ENCODE data around the gene GRM3.

Gene GRM3

GRCh38 chr7:86706406-86706805 lies 62.7 kb downstream of the GRM3 start:
- peak; percentile 63 for DNase-seq

GRCh38 chr7:86708031-86708680 lies 64.4 kb downstream of the GRM3 start:
- DNase-seq, result peak; percentile 67

DNA sequence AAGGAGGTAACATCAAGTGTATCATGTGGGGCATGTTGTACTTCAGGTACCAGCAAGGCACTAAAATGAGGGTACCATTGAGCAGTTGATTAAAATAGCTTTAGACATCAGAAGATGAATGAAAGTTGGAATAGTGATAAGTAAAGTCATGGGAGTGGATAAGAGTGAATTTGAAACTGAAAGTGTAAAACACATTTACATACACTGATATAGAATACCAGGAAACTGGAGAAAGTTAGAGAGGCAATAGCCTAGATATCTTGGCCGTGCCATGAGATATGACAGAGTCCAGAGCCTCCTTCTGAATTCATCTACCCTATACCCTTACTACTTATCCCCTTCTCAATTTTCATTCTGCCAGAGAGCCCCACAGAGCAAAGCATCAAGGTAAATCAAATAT lies 76.6 kb downstream of the GRM3 start:
- no peak for DNase-seq

DNA sequence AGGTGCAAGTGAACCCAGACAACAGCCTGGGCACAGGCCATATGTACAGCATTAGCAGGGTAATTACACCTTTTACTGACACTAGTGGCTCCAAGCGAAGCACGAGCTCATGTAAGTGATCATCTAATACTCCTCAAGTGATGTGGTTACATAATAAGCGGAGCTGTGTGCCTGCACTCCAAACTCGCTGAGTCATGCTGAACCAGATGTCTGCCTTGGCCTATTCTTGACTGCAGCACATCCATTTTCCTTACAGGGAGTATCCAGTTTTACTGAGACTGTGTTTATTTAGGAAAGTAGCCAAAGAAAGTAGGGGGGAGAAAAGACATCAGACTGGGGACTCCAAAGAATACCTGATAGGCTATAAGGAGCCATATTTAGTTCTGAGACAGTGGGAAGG lies 90.1 kb downstream of the GRM3 start:
- no peak for DNase-seq

DNA sequence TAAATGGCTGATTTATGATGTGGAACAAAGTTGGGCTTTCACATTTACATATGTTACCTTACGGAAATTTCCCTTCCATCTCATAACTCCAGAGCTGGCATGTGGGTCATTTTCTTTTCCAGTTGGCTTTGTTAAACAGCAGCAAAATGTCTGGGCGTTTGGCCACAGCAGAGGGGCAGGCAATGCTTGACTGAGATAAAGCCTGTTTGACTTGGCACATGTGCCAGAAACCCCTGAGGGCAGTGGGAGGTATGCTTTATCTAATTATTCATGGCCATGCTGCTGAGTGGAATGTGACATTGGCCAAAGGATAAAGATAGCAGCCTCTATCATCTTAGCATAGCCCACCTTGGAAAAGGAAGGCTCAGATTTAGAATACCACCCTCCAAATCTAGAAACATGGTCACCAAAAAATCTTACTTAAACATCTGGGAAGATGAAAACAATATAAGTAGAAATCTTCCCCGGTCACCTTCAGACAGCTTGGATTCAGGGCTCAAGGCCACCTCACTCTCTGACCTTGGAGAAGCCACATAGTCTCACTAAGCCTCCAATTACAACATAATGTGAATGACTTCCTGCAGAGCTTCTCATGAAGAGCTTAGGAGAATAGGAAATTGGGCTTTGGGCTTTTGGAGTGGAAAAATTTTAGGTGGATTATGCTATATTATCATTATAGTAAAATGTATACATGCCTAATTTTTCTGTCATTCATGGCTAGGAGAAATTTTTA lies 101.5 kb downstream of the GRM3 start:
- DNase-seq, result no peak

GRCh38 chr7:86747698-86748097 lies 104.0 kb downstream of the GRM3 start:
- no peak for DNase-seq

- DNase-seq, result no peak
Observed at GRCh38 chr7:86748201-86748600, 104.5 kb downstream of the GRM3 start.

DNA sequence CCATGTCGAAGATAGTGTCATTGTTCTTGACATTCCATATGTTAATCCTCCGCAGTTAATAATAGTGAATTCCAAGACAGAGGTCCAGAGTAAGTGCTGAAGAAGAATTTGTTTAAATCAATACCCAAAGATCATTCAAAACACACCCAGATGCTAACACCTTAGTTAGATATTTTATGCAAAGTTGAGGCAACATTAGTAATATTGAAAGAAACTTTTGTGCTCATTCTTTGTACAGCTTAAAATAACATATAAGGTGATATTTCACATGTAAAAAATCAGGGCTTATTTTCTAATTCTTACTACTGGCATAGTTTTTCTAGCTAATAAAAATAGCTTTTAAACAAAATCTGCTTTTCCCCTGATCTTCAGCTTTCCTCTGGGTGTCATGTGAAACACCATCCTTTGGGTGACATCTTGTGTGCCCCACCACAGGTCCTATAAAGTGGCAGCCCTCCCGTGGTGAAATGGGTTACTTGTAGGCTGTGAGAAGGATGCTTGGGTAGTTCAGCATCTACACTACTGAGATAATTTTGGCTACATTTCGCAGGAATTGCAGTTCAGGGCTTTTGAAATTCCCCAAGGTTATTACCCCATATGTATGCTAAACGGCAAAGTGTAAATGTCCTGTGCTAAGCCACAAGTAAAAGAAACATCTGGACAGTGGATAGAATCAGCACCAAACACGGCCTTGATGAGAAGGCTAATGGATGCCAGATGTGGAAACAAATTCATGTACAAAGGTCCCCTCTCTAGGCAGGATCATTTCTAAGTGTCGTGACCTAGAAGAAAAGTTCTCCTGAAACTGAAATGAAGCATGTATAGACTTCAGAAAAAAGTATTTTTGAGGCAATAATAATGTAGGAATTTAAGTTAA lies 105.4 kb downstream of the GRM3 start:
- DNase-seq, result no peak

DNA sequence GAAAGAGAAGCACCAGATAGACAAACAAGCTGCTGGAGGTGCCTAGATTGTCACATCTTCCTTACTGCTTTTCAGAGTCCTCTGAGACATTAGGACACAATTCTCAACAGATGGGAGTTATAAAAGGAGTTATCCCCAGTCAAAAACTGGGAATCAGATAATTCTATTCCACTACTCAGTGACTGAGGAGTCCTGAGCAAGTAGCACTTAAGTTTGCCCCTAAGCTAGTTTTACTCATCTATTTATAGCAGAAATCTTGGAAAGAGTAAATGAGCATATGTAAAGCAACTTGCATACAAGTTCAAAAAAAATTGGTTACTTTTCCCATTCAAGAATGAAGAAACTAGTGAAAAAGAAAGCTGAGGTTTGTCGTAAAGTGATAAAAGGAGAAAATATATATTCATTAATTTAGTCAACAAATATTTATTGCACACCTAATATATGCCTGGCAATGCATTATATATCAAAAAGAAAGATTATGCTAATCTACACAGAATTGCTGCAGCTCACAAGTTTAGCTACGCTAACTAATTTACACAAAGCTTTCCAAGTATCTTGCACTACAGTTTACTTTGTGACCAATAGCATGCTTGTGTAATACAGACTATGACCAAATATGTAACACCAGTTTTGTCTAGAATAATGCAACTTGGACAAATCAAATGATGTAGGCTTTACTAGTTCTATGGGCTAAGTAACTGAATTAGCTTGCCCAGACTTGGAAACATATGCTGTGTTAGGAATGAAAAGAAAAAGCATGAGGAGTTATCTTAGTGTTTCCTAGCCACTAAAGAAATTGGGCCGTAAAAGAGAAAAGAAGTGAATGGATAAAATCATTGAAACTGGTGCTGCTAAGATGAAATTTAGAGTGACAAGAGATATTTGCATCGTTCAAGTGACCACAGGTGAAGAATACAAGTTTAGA lies 106.3 kb downstream of the GRM3 start:
- no peak for DNase-seq

DNA sequence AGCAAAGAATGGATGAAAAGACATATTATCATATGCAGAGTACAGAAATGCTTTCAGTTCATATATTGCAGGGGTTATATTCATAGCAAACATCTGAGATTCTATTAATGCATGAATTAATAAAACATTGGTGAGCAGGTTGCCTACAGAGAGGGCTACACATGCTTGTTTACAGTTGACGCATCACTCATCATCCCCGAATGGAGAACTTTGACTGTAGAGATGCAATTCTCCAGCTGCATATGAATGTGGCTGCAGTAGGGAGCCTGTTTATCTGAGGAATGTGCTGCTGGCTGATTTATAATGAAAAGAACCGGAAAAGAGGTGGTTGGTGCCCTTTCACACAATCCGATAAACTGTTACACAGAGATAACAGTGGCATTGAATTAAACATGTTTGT lies 116.5 kb downstream of the GRM3 start:
- DNase-seq, result no peak

GRCh38 chr7:86762129-86762528 lies 118.4 kb downstream of the GRM3 start:
- DNase-seq, result no peak

DNA sequence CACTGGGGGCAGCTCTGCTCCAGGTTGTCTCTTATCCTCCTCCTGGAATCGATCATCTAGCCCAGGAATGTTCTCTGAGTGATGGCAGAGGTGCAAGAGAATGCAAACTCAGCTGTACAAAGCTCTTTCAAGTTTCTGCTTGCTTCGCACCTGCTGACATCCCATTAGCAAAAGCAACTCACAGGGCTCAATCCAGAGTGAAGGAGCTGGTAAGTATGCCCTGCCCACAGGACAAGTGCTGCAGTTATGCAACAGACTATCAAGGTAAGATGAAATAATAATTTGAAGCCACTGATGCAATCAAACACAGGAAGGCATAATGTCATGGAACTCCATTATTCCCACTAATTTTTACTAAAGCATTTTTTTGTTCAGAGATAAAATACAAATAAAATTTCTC lies 122.2 kb downstream of the GRM3 start:
- DNase-seq, result no peak

DNA sequence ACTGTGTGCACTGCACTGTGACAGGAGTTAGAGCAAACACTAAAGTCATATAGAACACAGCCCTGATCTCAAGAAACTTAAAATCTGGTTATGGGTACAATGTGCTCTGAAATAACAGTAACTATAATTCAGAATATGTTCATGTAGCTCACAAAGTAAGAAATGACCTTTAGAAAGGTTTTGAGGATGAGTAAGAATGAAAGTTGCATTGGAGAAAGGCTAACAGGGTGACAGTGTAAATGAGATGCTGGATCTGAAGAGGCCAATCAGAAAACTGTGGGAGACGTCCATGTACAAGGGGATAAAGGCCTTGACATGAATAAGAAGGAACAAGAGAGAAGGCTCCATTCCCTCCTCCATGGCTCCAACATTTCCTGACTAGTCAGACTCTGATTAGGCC lies 124.7 kb downstream of the GRM3 start:
- no peak for DNase-seq

GRCh38 chr7:86768967-86769760 lies 125.5 kb downstream of the GRM3 start:
- DNase-seq, result no peak

DNA sequence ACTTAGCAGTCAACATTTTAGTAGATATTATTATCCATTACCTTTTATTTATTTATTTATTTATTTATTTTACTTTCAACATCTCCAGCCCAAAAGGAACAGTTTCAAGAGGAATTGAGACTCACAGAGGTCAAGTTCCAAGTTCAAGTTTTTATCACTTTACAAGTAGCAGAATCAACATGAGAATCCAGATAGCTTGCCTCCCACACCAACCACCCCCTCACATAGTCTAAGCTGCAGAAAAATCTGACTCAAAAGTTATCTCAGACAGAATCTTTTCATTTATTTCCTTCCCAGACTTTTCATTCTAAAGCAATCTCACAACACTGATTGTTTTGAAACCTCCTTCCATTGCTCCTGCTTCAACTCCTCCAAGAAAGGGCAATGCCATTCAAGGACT lies 129.6 kb downstream of the GRM3 start:
- DNase-seq, result no peak

- DNase-seq, result no peak
Observed at GRCh38 chr7:86775203-86775602, 131.5 kb downstream of the GRM3 start.

GRCh38 chr7:86776136-86776535 lies 132.4 kb downstream of the GRM3 start:
- no peak for DNase-seq

- DNase-seq, result no peak
Observed at GRCh38 chr7:86778271-86778670, 134.6 kb downstream of the GRM3 start.

- DNase-seq, result no peak
Observed at GRCh38 chr7:86784765-86785164, 141.1 kb downstream of the GRM3 start.

DNA sequence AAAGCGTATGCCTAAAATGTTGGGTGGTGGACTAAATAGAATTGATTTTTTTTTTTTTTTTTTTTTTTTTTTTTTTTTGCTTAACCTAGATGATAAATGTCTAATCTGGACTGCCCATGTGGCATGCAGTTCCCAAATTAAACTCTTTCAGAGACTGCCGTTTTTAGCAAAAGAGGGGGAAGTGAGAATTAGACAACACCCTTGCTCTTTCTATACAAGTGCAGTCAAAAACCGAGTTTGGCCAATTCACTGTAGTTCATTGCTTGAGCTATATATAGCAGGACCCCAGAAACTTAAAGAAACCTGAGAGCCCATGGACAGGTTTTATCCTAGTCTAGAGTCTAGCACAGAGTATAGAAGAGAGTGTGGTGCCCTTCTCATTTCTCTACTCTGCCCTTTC lies 141.9 kb downstream of the GRM3 start:
- no peak for DNase-seq

- no peak for DNase-seq
Observed at GRCh38 chr7:86786376-86786775, 142.7 kb downstream of the GRM3 start.

- no peak for DNase-seq
Observed at GRCh38 chr7:86788948-86789347, 145.2 kb downstream of the GRM3 start.
